ENCODE results near the gene CDHR3.

DNA sequence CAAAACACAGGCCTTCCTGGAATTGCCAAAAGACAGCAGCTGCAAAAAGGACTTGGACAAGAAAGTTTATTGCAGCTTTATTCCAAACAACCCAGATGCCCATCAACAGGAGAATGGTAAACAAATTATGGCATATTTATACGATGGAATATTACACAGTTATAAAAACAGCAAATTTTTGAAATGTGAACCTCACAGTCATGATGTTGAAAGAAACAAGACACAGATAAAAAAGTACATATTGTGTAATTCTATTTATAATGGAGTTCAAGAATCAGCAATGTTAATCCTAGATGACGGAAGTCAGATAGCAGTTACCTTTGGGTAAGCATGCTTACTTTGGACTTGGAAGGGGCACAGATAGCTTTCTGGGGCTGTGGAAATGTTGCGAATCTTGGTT, 104.6 kb downstream of the CDHR3 start:
- TF ChIP-seq, protein P1, sequence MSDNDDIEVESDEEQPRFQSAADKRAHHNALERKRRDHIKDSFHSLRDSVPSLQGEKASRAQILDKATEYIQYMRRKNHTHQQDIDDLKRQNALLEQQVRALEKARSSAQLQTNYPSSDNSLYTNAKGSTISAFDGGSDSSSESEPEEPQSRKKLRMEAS (CRISPR knock-in tag; IDR thresholded peaks at IDR 0.05) = no peak
- no peak for TF ChIP-seq NR1H2 (CRISPR knock-in tag; IDR thresholded peaks at IDR 0.05)
- TF ChIP-seq, protein P2, sequence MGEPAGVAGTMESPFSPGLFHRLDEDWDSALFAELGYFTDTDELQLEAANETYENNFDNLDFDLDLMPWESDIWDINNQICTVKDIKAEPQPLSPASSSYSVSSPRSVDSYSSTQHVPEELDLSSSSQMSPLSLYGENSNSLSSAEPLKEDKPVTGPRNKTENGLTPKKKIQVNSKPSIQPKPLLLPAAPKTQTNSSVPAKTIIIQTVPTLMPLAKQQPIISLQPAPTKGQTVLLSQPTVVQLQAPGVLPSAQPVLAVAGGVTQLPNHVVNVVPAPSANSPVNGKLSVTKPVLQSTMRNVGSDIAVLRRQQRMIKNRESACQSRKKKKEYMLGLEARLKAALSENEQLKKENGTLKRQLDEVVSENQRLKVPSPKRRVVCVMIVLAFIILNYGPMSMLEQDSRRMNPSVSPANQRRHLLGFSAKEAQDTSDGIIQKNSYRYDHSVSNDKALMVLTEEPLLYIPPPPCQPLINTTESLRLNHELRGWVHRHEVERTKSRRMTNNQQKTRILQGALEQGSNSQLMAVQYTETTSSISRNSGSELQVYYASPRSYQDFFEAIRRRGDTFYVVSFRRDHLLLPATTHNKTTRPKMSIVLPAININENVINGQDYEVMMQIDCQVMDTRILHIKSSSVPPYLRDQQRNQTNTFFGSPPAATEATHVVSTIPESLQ (CRISPR knock-in tag; IDR thresholded peaks at IDR 0.05) = no peak
